Measurements from ENCODE around the gene TPD52L2.

The TPD52L2 gene

DNA sequence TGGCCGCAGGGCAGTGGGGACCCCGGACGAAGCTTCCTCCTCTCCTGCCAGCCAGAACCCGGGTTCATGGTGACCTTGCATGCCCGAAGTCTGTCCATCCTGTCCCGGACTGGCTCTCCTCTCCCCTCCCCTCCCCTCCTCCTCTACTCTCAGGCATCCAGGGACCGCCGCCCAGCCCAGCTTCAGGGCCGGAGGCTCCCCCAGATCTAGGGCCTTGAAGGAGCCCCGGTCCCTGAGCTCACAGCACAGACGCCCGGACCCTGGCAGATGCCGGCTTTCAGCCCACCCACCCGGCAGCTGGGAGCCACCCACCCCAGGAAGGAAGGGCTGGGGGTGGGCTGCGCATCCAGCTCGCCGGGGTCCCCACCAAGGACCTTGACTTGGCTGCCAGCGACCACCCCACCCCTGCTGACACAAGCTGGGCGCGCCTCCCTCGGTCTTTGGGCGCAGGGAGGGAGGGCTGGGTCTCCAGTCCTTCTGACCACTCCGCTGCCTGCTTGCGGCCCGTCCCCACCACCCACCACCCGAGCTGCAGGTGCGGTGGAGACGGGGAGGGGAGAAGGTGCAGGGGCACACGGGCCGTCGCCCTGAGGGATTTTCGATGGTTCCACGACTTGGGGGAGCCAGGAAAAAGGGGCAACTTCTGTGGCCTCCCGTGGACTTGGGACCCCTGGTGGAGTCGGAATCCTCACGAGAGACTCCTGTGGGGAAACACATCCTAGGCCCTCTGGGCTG, 9.5 kb upstream of the TPD52L2 start:
- TF ChIP-seq, protein P1, sequence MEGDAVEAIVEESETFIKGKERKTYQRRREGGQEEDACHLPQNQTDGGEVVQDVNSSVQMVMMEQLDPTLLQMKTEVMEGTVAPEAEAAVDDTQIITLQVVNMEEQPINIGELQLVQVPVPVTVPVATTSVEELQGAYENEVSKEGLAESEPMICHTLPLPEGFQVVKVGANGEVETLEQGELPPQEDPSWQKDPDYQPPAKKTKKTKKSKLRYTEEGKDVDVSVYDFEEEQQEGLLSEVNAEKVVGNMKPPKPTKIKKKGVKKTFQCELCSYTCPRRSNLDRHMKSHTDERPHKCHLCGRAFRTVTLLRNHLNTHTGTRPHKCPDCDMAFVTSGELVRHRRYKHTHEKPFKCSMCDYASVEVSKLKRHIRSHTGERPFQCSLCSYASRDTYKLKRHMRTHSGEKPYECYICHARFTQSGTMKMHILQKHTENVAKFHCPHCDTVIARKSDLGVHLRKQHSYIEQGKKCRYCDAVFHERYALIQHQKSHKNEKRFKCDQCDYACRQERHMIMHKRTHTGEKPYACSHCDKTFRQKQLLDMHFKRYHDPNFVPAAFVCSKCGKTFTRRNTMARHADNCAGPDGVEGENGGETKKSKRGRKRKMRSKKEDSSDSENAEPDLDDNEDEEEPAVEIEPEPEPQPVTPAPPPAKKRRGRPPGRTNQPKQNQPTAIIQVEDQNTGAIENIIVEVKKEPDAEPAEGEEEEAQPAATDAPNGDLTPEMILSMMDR (IDR thresholded peaks at IDR 0.05; ENCODE audit: low read depth, low read length, missing control alignments) = no peak
- DNase-seq (ENCODE audit: low read depth) = no peak
- peak overlapping the region; percentile 12 for H3K4me3 ChIP-seq (ENCODE audit: low read depth, low read length)
- in situ Hi-C loops (cut with HindIII; ENCODE audit: low sequenced_read_pairs) = no loop called here

- DNase-seq (ENCODE audit: low read depth) = no peak
- in situ Hi-C loops (cut with HindIII; ENCODE audit: low sequenced_read_pairs) = no loop called here
- TF ChIP-seq, protein P1 (IDR thresholded peaks at IDR 0.05; ENCODE audit: low read depth, low read length, missing control alignments) = no peak
- H3K4me3 ChIP-seq (ENCODE audit: low read depth, low read length) = no peak overlapping the region
Observed at GRCh38 chr20:63856098-63856511, 9.0 kb upstream of the TPD52L2 start.

- no peak overlapping the region for H3K4me3 ChIP-seq (ENCODE audit: low read depth, low read length)
- TF ChIP-seq, protein P1 (IDR thresholded peaks at IDR 0.05; ENCODE audit: low read depth, low read length, missing control alignments) = no peak
- in situ Hi-C loops (cut with HindIII; ENCODE audit: low sequenced_read_pairs) = no loop called here
- DNase-seq (ENCODE audit: low read depth) = no peak
Observed at GRCh38 chr20:63857764-63858392, 7.2 kb upstream of the TPD52L2 start.

DNA sequence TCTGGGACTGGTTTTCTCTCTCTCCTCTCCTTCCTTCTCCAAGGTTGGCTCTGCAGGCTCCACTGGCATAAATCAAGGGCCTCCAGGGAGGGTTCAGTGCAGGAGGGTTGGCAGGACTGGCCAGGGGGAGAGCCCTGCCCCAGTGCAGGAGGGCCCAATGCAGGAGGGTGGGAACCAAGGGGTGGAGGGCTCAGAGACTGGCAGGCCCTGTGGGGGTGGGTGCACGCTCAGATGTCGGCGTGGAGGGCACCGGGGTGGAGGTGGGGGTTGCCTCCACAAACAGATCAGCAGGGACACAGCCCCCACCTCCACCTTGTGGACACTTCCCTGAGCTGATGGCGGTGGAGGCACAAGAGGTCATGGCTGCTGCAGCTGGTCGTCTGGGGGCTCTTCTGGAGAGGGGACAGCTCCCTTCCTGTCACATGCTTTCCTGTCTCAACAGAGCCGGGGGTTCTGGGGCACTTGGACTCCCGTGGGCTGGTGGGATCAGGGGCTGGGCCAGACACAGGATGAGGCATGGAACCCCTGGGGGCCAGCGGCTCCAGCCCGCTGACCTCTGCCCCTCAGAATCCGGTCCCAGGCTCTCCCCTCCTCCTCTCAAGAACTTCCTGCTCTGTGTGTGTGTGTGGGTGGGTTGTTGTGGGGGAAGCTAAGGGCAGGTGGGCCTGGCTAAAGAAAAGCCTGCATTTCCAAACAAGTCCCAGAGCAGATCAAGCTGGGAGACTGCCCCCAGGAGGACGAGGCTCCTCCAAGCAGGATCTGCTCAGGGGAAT, 6.5 kb upstream of the TPD52L2 start:
- H3K4me3 ChIP-seq (ENCODE audit: low read depth, low read length) = no peak overlapping the region
- DNase-seq (ENCODE audit: low read depth) = no peak
- in situ Hi-C loops (cut with HindIII; ENCODE audit: low sequenced_read_pairs) = no loop called here
- TF ChIP-seq, protein P1 (IDR thresholded peaks at IDR 0.05; ENCODE audit: low read depth, low read length, missing control alignments) = peak; percentile 54

GRCh38 chr20:63859166-63859699, 5.8 kb upstream of the TPD52L2 start:
- no peak for DNase-seq (ENCODE audit: low read depth)
- in situ Hi-C loops (cut with HindIII; ENCODE audit: low sequenced_read_pairs) = no loop called here
- TF ChIP-seq, protein P1 (IDR thresholded peaks at IDR 0.05; ENCODE audit: low read depth, low read length, missing control alignments) = no peak
- H3K4me3 ChIP-seq (ENCODE audit: low read depth, low read length) = no peak overlapping the region

DNA sequence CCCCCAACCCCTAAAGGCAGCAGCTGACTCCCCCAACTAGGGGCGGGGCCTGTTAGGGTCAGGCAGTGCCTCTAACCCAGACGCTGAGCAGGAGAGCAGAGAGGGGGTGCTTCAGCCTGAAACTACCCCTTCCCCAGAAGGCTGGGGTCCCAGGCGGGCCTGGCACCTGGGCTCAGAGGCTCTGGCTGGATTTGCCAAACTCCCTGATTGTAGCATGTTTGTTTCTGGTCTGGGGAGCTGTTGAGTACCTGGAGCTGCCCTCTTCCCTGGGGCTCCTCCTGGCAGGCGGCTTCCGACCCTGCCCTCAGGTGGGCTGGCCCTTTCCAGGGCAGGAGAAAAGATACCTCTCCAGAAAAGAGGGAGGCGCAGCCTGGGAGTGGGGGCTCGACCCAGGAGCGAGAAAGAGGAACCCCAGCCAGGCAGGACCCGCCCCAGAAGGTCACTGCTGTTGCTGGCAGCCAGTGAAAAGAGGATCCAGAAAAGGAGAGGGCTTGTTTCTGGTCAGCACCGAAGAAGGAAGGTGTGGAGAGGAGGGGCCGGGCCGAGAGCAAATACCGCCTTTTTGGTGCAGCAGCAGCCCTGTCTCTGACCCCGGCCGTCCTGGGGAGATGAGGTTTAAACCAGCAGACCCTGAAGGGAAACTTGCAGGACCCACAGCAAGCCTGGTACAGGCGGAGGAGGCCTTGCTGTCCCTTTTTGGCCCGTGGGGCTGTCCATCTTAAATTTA, 4.6 kb upstream of the TPD52L2 start:
- in situ Hi-C loops (cut with HindIII; ENCODE audit: low sequenced_read_pairs) = no loop called here
- DNase-seq (ENCODE audit: low read depth) = no peak

More for the DNA sequence above, 4.6 kb upstream of the TPD52L2 start:
- TF ChIP-seq, protein P1 (IDR thresholded peaks at IDR 0.05; ENCODE audit: low read depth, low read length, missing control alignments) = no peak
- no peak overlapping the region for H3K4me3 ChIP-seq (ENCODE audit: low read depth, low read length)
